GM21367 (cell line): ENCODE results near the gene IL22RA1.

Experiments
- ATAC-seq: cut with Tn5 transposase; IDR thresholded peaks from one replicate; pipeline ENCODE4 v1.9.1; 2021; ENCODE audit not compliant: unreplicated experiment

The IL22RA1 gene, protein sequence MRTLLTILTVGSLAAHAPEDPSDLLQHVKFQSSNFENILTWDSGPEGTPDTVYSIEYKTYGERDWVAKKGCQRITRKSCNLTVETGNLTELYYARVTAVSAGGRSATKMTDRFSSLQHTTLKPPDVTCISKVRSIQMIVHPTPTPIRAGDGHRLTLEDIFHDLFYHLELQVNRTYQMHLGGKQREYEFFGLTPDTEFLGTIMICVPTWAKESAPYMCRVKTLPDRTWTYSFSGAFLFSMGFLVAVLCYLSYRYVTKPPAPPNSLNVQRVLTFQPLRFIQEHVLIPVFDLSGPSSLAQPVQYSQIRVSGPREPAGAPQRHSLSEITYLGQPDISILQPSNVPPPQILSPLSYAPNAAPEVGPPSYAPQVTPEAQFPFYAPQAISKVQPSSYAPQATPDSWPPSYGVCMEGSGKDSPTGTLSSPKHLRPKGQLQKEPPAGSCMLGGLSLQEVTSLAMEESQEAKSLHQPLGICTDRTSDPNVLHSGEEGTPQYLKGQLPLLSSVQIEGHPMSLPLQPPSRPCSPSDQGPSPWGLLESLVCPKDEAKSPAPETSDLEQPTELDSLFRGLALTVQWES

GRCh38 chr1:24142546-24143534, at the start of gene IL22RA1:
TSS of gene IL22RA1 (minus strand) at chr1:24143140. CDS start at chr1:24143082, 58 bp downstream.
- ATAC-seq = no peak

- no peak for ATAC-seq
Observed at GRCh38 chr1:24191860-24192259, 48.9 kb upstream of the IL22RA1 start.

DNA sequence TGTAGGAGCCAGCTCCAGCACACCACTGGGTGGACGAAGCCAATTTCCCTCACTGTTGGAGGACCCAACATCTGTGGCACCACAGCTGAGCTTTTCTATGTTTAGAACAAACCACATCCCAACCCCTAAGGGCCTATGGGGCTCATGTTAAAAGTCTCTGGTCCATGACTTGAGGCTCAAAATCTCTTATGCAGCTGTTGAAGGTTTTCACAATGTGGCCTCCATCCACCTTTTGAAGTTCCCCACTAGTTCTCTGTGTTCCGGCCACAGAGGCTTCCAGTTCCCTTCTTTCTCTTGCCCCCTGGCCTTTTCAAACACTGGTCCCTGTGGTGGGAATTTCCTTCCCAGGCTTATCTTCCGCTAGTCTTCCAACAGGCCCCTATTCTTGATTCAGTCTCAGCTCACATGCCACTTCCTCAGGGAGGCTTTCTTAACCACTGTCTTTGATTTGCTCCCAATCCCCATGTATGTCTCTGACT, 48.1 kb upstream of the IL22RA1 start:
- ATAC-seq = peak; percentile 35

DNA sequence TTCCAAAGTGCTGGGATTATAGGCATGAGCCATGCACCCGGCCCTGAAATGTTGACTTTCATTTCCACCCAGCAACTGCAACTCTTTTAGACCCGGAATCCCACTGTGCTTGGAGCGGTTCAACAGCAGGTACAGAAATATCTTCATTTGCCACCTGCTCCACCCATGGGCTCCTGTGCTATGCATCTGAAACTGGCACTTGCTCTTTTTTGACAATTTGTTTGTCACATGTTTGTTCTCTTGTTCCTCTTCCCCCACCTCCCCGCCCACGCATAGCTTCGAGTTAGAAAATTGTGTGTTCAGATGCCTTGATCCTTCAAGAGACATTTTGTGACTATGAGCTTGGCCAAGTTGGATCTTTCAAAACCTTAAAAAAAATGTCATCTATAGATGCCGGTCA, 46.6 kb upstream of the IL22RA1 start:
- no peak for ATAC-seq

GRCh38 chr1:24186993-24187790, 44.3 kb upstream of the IL22RA1 start, which contains the start of gene IFNLR1:
TSS of gene IFNLR1 (minus strand) at chr1:24187289. CDS start at chr1:24187248, 41 bp downstream.
- ATAC-seq = no peak

DNA sequence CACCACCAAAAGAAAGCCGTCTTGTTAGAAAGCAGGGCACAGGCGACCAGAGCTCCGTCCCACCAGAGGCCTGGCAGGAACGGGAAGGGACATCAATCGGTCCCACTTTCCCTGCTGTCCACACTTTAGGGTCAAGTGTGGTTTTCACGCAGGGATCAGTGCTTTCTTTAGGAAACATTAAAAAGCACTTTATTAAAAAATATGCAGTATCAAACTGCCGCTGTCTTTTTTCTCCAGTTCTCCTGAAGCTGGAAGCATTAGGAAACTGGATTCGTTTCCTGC, 43.7 kb upstream of the IL22RA1 start:
- no peak for ATAC-seq

GRCh38 chr1:24186031-24186710, 43.2 kb upstream of the IL22RA1 start:
- ATAC-seq = no peak

- no peak for ATAC-seq
Observed at GRCh38 chr1:24185076-24185475, 42.1 kb upstream of the IL22RA1 start.

- no peak for ATAC-seq
Observed at GRCh38 chr1:24182061-24182460, 39.1 kb upstream of the IL22RA1 start.

DNA sequence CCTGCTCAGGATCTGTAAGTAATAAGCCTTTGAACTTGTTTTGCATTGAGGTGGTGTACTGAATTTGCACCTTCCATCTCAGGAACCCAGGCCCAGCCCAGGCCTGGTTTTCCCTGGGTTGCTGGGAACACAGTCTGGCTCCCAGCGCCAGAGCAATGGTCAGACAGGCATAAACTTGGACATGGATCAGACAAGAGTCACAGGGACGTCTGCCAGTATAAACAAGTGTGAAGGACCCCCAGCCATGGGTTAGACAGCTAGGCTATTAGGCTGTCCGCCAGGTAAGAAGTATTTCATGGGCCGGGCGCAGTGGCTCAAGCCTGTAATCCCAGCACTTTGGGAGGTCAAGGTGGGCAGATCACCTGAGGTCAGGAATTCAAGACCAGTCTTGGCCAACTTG, 38.7 kb upstream of the IL22RA1 start:
- ATAC-seq = no peak

DNA sequence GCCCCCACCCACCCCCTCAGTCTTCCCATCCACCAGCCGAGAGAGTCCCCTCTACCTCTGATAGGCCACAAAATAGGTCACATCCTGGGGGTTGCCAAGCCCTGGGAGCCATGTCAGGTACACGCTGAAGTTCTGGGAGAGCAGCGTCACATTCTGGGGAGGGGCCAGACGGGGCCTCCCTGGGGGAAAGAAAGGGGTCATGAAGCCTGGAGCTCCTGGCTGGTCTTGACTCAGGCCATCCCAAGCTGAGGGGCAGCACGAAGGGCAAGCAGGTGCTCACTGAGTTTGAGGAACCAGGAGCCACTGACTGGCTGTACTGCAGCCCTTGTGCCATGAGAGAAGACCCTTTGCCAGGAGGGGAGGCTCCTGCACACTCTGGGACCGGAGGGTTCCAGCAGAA, 37.7 kb upstream of the IL22RA1 start:
- no peak for ATAC-seq

DNA sequence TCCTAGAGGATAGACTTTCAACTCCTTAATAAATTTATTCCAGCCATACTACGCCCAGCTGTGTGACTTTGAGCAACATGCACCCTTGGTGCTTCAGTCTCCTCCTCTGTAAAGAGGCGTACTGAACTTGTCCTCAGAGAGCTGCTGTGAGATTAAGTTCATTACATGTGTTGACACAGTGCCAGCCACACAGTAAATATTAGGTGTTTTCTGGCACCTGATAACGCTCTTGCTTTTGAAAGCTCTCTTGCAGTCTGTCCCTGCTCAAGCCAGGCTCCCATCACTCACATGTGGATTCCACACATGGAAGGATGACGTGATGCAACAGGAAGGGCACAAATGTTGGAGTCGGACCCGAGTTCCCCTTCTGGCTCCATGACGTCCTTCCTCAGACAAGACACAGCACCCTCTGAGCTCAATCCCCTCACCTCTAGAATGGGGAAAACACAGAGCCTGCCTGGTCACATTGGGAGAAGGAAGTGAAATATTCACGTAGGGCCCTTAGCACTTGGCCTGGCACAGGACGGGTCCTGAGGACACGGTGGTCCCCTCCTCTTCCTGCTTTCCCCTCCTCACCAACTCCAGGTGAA, 36.4 kb upstream of the IL22RA1 start:
- ATAC-seq = no peak

- no peak for ATAC-seq
Observed at GRCh38 chr1:24178407-24178806, 35.5 kb upstream of the IL22RA1 start.

GRCh38 chr1:24177161-24177560, 34.2 kb upstream of the IL22RA1 start:
- ATAC-seq = no peak

- ATAC-seq = no peak
Observed at GRCh38 chr1:24175033-24175755, 32.3 kb upstream of the IL22RA1 start.

DNA sequence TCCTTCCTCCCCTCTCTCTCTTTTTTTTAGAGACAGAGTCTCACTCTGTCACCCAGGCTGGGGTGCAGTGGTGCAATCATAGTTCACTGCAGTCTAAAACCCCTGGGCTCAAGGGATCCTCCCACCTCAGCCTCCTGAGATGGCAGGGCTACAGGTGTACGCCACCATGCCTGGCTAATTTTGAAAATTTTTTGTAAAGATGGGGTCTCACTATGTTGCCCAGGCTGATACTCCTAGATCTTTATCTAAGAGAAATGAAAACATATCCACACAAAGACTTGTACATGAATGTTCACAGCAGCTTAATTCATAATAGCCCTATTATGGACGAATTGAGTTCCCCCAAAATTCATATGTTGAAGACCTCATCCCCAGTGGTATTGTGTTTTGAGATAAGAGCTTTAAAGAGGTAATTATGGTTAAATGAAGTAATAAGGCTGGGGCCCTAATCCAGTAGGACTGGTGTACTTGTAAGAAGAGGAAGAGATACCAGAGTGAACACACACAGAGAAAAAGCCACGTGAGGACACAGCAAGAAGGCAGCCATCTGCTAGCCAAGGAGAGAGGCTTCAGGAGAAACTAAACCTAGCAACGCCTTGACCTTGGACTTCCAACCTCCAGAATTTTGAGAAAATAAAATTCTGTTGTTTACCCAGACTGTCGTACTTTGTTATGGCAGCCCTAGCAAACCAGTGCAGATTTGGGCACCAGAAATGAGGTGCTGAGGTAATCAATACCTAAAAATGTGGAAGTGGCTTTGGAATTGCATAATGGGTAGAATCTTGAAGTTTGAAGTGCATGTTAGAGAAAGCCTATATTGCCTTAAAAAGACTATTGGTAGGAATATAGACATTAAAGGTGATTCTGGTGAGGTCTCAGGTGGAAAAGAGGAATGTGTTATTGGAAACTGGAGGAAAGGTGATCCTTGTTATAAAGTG, 31.0 kb upstream of the IL22RA1 start:
- no peak for ATAC-seq

DNA sequence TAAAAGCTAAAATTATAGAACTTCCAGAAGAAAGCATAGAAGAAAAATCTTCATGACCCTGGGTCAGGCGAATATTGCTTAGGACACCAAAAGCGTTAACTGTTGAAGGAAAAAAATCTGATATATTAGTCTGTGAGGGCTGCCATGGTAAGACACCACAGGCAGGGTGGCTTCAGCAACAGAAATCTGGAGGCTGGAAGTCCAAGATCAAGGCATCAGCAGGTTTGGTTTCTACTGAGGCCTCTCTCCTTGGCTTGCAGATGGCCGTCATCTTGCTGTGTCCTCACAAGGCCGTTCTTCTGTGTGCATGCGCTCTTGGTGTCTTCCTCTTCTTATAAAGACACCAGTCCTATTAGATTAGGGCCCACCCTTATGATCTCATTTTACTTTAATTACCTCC, 29.7 kb upstream of the IL22RA1 start:
- no peak for ATAC-seq

DNA sequence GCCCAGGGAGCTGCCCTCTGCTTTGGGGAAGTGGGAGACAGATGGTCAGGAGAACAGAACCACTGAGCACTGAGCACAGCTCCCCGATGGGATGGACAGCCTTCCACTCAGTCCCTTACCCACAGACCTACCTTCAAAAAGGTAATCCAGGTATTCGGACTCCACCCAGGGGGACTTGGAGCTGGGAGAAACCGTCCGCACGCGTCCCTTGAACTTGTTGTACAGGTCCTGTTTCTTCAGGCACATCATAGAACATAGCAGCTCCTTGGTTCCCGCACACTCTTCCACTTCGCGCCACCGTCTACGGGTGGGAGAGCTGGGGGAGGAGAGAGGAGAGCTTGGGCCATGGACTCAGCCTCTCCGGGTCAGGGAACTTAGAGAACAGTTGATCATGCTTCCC, 26.3 kb upstream of the IL22RA1 start:
- no peak for ATAC-seq
